ENCODE results near the gene ABR.

GRCh38 chr17:1169929-1170312 lies 9.9 kb downstream of the ABR start:
- no peak for TF ChIP-seq CTCF (IDR thresholded peaks at IDR 0.05)
- no peak for TF ChIP-seq POLR2AphosphoS5 (IDR thresholded peaks at IDR 0.05; ENCODE audit: low read depth, low read length)
